Kasumi-1 (cell line): ENCODE measurements around the gene INTS2.
"Not testable (repeated sequence)": the region's sequence is repeated elsewhere in the genome, so short reads cannot be mapped to it uniquely, and the experiment has no call there.

Experiments
- DNase-seq, 2 experiments: peaks; one replicate each; lab custom pipeline; 2025; lab: John Stamatoyannopoulos, UW

Gene INTS2

GRCh38 chr17:61849674-61850073 lies 78.1 kb downstream of the INTS2 start:
- no peak for DNase-seq

DNA sequence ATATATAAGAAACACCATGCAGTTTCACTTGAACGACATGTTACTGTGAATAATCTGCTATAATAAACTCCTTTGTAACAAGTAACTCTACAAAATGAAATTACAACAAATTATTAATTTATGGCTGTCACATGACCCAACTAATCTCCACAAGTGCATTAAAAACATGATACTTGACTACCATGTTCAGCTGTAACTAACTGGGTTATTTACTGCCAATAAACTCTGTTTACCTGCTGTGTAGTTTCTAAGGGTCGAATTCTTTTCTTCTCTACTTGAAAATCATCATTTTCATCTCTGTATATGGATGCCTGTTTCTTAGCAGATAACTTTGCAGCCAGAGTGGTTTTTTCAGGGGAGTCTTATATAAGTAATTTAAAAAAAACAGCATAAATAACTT lies 78.9 kb downstream of the INTS2 start:
- DNase-seq = no peak

DNA sequence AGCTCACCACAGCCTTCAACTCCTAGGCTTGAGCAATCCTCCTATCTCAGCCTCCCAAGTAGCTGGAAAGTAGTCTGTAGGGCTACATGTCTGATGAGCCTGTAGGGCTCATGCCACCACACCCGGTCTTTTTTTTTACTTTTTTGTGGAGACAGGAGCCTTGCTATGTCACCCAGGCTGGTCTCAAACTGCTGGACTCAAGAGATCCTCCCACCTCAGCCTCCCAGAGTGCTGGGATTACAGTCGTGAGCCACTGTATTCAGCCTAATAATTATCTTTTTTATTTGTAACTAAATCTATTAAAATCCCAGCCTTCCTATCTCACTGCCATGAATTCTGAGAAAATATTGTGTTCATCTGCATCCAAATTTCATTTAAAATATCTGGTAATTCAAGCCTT lies 79.5 kb downstream of the INTS2 start:
- no peak for DNase-seq

- DNase-seq = no peak
These were observed 80.1 kb downstream of the INTS2 start for GRCh38 chr17:61847659-61848058.

GRCh38 chr17:61846761-61847375 lies 80.9 kb downstream of the INTS2 start:
- DNase-seq = no peak

DNA sequence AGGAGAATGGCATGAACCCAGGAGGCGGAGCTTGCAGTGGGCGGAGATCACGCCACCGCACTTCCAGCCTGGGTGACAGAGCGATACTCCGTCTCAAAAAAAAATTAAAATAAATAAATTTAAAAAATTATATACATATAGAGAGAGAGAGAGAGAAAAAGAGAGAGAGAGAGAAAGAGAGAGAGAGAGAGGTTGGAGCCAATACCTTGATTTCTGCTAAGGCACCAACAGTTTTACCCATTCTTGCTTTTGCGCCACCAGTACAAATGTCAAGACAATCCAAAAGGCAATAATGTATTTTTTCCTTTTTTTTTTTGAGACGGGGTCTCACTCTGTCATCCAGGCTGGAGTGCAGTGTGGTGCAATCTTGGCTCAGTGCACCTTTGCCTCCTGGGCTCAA lies 81.7 kb downstream of the INTS2 start:
- DNase-seq = no peak

DNA sequence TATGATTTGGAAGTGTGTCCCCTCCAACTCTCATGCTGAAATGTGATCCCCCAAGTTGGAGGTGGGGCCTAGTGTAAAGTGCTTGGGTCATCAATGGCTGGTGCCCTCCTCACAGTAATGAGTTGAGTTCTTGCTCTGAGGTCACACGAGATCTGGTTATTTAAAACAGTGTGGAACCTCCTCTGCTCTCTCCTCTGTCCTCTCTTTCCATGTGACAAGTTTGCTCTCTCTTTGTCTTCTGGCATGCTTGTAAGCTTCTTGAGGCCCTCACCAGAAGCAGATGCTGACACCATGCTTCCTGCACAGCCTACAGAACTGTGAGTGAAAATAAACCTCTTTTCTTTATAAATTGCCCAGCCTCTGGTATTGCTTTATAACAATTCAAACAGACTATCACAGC lies 84.3 kb downstream of the INTS2 start:
- no peak for DNase-seq

GRCh38 chr17:61842899-61843298 lies 84.9 kb downstream of the INTS2 start:
- DNase-seq = no peak

GRCh38 chr17:61839300-61839786 lies 88.4 kb downstream of the INTS2 start:
- no peak for DNase-seq

DNA sequence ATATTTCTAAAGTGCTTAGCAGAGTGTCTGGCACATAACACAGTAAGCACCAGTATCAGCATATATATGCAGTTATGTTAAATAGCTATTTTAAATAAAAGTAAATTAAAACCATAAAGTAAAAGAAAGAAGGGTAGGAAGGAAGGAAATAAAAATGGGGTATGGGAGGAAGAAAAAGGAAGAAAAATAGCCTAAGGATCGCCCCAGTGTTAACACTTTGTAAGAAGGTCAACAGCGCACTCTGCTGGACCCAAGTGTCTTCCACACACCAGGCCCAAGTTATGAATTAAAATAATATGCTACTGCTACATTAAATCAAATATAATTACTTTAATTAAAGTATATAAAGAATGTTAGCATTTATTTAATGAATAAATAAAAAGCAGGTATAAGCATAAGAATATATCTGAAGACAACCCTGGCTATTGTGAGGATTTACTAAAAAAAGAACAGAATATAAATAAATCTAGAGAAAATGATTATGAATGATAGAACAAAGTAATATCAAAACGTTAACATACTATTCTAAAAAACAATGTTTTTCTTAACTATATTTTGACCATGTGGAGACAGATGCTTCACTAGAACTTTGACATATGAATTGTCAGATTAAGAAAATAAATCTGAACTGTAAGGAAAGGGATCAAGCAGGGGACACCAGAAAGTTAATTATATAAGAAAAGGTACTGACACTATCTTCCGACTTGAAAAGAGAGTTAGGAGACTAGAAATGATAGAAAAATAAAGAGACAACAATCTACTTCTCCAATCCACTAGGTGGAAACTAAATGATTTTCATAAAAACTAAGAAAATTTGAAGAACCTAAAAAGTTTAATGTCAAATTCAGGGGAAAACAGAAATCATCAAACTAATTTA lies 90.4 kb downstream of the INTS2 start:
- peak; percentile 82 to 87 for DNase-seq

GRCh38 chr17:61836266-61837174 lies 91.3 kb downstream of the INTS2 start:
- no peak for DNase-seq

GRCh38 chr17:61835606-61836005 lies 92.2 kb downstream of the INTS2 start:
- no peak for DNase-seq

DNA sequence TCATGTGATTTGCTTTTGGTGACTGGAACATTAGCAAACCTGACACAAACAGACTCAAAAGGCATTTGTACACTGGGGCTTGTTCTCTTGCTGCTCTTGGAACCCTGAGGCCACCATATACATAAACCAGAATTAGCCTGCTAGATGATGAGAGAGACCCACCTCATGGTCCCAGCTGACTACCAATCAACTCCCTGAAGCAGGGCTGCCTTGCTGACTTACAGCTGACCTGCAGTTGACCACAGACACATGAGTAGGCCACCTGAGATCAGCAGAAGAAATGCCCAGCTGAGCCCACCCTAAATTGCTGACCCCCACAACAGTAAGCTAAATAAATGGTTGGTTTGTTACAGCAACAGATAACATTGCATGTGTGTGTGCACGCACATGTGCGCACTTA lies 93.2 kb downstream of the INTS2 start:
- no peak for DNase-seq

- DNase-seq = no peak
These were observed 94.1 kb downstream of the INTS2 start for GRCh38 chr17:61833536-61834193.

DNA sequence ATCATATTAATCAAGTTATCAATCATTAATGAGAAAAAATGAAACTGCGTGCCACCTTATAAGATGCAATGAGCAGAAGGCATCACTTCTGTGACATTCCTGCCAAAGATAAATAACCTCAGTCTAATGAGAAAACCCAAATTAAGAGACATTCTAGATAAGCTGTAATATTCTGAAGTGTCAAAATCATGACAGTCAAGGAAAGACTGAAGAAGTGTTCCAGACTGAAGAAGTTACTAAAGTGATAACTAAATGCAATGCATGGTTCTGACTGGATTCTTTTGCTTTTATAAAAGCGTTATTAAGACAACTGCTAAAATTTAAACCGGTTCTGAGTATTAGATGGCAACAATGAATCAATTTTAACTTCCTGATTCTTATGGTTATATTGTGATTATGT lies 95.3 kb downstream of the INTS2 start:
- DNase-seq = no peak

DNA sequence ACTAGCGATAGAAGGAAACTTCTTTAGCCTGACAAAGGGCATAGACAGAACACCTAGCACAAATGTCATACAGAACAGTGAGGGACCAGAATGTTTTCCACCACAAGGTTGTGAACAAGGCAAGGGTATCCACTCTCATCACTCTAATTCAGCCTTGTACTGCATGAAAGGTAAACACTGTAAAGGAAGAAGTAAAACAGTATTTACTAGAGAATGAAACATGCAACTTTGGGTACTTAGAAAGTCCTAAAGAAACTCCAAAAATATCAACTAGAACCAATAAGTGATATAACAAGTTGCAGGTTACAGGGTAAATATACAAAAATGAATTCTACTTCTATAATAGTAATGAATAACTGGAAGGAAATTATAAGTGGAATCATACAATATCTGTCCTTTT lies 96.7 kb downstream of the INTS2 start:
- DNase-seq = no peak

DNA sequence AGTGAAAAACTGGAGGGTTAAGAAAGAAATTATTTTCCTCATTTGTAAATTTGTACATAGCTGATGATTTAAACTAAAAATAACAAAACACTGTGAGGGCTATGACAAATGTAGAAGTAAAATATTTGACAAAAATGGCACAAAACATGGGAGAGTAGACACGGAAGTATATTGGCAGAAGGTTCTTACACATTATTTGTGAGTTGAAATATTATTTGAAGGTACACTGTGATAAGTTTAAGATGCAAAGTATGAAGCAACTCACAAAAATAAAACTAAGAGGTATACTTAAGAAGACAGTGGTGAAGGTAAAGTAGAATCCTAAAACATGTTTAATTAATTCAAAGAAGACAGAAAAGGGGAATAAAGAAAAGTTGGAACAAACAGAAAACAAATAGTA lies 99.1 kb downstream of the INTS2 start:
- no peak for DNase-seq

DNA sequence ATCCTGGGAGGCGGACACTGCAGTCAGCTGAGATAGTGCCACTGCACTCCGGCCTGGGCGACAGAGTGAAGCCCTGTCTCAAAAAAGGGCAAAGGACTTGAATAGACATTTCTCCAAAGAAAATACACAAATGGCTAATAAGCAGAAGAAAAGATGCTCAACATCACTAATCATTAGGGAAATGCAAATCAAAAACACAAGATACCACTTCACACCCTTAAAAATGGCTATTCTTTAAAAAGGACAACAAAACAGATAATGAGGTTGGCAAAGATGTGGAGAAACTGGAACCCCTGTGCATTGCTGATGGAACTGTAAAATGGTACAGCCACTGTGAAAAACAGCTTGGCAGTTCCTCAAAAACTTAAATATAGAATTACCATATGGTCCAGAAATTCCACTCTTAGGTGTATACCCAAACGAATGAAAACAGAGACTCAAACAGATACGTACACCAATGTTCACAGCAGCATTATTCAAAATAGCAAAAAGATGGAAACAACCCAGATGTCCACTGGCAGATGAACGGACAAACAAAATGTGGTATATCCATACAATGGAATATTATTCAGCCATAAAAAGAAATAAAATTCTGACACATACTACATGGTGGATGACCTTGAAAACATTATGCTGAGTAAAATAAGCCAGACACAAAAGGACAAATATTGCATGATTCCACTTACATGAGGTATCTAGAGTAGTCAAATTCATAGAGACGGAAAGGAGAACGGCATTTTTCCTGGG lies 100.0 kb downstream of the INTS2 start:
- DNase-seq = no peak

- not testable (repeated sequence) for DNase-seq
These were observed 100.9 kb downstream of the INTS2 start for GRCh38 chr17:61826866-61827265.

DNA sequence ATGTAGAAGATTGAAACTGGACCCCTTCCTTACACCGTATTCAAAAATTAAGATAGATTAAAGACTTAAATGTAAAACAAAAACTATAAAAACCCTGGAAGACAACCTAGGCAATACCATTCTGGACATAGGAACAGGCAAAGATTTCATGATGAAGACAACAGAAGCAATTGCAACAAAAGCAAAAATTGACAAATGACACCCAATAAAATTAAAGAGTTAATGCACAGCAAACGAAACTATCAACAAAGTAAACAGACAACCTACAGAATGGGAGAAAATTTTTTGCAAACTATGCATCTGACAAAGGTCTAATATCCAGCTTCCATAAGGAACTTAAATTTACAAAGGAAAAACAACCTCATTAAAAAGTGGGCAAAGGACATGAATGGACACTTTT lies 101.6 kb downstream of the INTS2 start:
- not testable (repeated sequence) for DNase-seq
